Left ventricle myocardium inferior (tissue), 1 donor: ENCODE results near the gene TM9SF1. TPM values are rescaled to one million over a fixed set of nuclear protein-coding genes. Genes with fewer than 3 reads are reported as not detected.

Source experiments
- DNase-seq: peaks from one replicate; pipeline ENCODE4 v3.0.0-alpha.2; 2020
- H3K27ac ChIP-seq: fragments of 200-600 bp; replicated peaks from 2 replicates; pipeline ENCODE4 v1.8.0; 2021
- H3K27me3 ChIP-seq: fragments of 200-600 bp; 2 replicates; pipeline ENCODE4 v1.8.0; 2021; ENCODE audit warnings: low read depth
- H3K36me3 ChIP-seq: fragments of 200-600 bp; 2 replicates; pipeline ENCODE4 v1.8.0; 2021
- H3K4me1 ChIP-seq: fragments of 200-600 bp; 2 replicates; pipeline ENCODE4 v1.8.0; 2021
- H3K4me3 ChIP-seq: fragments of 200-600 bp; 2 replicates; pipeline ENCODE4 v1.8.0; 2021; ENCODE audit warnings: mild to moderate bottlenecking, moderate library complexity
- H3K9me3 ChIP-seq: fragments of 200-600 bp; replicated peaks from 2 replicates; pipeline ENCODE4 v1.8.0; 2021
- CTCF ChIP-seq: fragments of 200-600 bp; IDR thresholded peaks from 2 replicates; pipeline ENCODE4 v1.8.0; 2021; ENCODE audit warnings: antibody characterized with exemption, mild to moderate bottlenecking, borderline replicate concordance
- intact Hi-C: fragments of 100-400 bp; cut with micrococcal nuclease; formaldehyde crosslinking; loops from one replicate; pipeline ENCODE4 v1.11.0; 2022
- total RNA-seq: library from RNA; stranded (reverse); fragmentation: NEBNext Ultra II Directional; extraction: Animal tissue kit (Norgen Biotek cat#: 25700); gene quantifications from one replicate; pipeline ENCODE4 v1.2.1, GENCODE V29; 2021
- donor health status: DM: no; HTN: yes; CAD: no; lungs with severe emphysema.

The TM9SF1 gene
- total RNA-seq, 1 donor from 2014 or later = 22.2 TPM

- no peaks in the 10 kb centered on the region for H3K27me3 ChIP-seq
- H3K9me3 ChIP-seq = no peaks in the 10 kb centered on the region
- DNase-seq = no peak
- H3K36me3 ChIP-seq = peaks cover 70% of the 10 kb centered on the region
- intact Hi-C loops = no loop called here
- H3K4me3 ChIP-seq = no peak overlapping the region
- no peak for TF ChIP-seq CTCF
- peak overlapping the region; percentile 57 for H3K27ac ChIP-seq
- peaks cover 17% of the 10 kb centered on the region for H3K4me1 ChIP-seq
These were observed 15.8 kb downstream of the TM9SF1 start for GRCh38 chr14:24179294-24179960.

- H3K4me3 ChIP-seq = no peak overlapping the region
- no peak overlapping the region for H3K27ac ChIP-seq
- intact Hi-C loops = no loop called here
- H3K27me3 ChIP-seq = no peaks in the 10 kb centered on the region
- H3K36me3 ChIP-seq = peaks cover 61% of the 10 kb centered on the region
- H3K4me1 ChIP-seq = peaks cover 17% of the 10 kb centered on the region
- no peaks in the 10 kb centered on the region for H3K9me3 ChIP-seq
- DNase-seq = no peak
- TF ChIP-seq CTCF = no peak
These were observed 16.7 kb downstream of the TM9SF1 start for GRCh38 chr14:24178399-24179178.

- Histone ChIP-seq H3K4me1 (peaks cover 17% of the 10 kb centered on the region), H3K9me3 (no peaks in the 10 kb centered on the region), H3K27me3 (no peaks in the 10 kb centered on the region), H3K4me3 (no peak overlapping the region), H3K36me3 (peaks cover 57% of the 10 kb centered on the region), H3K27ac (no peak overlapping the region)
- DNase-seq = no peak
- intact Hi-C loops = no loop called here
- no peak for TF ChIP-seq CTCF
These were observed 17.4 kb downstream of the TM9SF1 start for GRCh38 chr14:24177891-24178290.

- TF ChIP-seq CTCF = no peak
- H3K27ac ChIP-seq = no peak overlapping the region
- DNase-seq = no peak
- H3K36me3 ChIP-seq = peaks cover 51% of the 10 kb centered on the region
- no peaks in the 10 kb centered on the region for H3K27me3 ChIP-seq
- no peak overlapping the region for H3K4me3 ChIP-seq
- peaks cover 19% of the 10 kb centered on the region for H3K4me1 ChIP-seq
- H3K9me3 ChIP-seq = no peaks in the 10 kb centered on the region
- intact Hi-C loops = no loop called here
These were observed 18.0 kb downstream of the TM9SF1 start for GRCh38 chr14:24177041-24177825.

GRCh38 chr14:24176599-24176998 is 18.6 kb downstream of the TM9SF1 start:
- Histone ChIP-seq H3K9me3 (no peaks in the 10 kb centered on the region), H3K4me1 (peaks cover 25% of the 10 kb centered on the region), H3K4me3 (no peak overlapping the region), H3K27ac (no peak overlapping the region), H3K27me3 (no peaks in the 10 kb centered on the region), H3K36me3 (peaks cover 44% of the 10 kb centered on the region)
- intact Hi-C loops = no loop called here
- DNase-seq = no peak
- no peak for TF ChIP-seq CTCF
